H1 (cell line): Measurements from ENCODE around the gene KRTAP4-2. TPM values are rescaled to one million over a fixed set of nuclear protein-coding genes. Genes with fewer than 3 reads are reported as not detected.

ENCODE experiments used
- ATF2 ChIP-seq: IDR thresholded peaks from 2 replicates; pipeline ENCODE4 v1.6.1; 2012; ENCODE audit warnings: low read length, inconsistent platforms
- BCL11A ChIP-seq, 2 experiments: IDR thresholded peaks; one replicate each; pipeline ENCODE4 v1.6.1; 2011; ENCODE audit warnings: low read depth in 2 of 2, low read length in 2 of 2, mild to moderate bottlenecking in 2 of 2
- CBX5 ChIP-seq: fragments of 300-800, 300-1000 bp; sonication (generic); IDR thresholded peaks from 2 replicates; pipeline ENCODE4 v1.7.1; 2016; ENCODE audit warnings: antibody characterized with exemption, low read length, low read depth
- CTCF ChIP-seq, 3 experiments: IDR thresholded peaks; 1 replicate in 2 of 3; 2 replicates in 1 of 3; pipeline versions ENCODE4 v1.5.1 to v1.6.1; 2011; ENCODE audit warnings: low read length in 3 of 3, mild to moderate bottlenecking in 3 of 3, inconsistent platforms in 2 of 3, low read depth in 1 of 3, moderate library complexity in 1 of 3; ENCODE audit not compliant: insufficient read depth in 1 of 3; ENCODE audit errors: control extremely low read depth in 1 of 3
- EGR1 ChIP-seq: IDR thresholded peaks from 2 replicates; pipeline ENCODE4 v1.6.1; 2011; ENCODE audit warnings: low read depth, low read length, borderline replicate concordance
- EZH2 ChIP-seq: fragments of 200-600 bp; sonication (generic); IDR thresholded peaks from 2 replicates; pipeline ENCODE4 v1.7.1; 2012; ENCODE audit warnings: low read depth, mild to moderate bottlenecking, moderate library complexity, low read length, inconsistent platforms; ENCODE audit not compliant: severe bottlenecking
- POLR2AphosphoS5 ChIP-seq: IDR thresholded peaks from 2 replicates; pipeline ENCODE4 v1.6.1; 2011; ENCODE audit warnings: low read depth, low read length
- POU5F1 ChIP-seq: IDR thresholded peaks from 2 replicates; pipeline ENCODE4 v1.6.1; 2011; ENCODE audit warnings: low read depth, mild to moderate bottlenecking, low read length, moderate library complexity
- polyA plus RNA-seq, 7 experiments: library from polyadenylated mRNA; depleted of rRNA in 3 of 7; stranded (reverse) in 5 of 7; unstranded in 2 of 7; fragments of >200 nt in 5 of 7; fragments of 200-250 nt in 2 of 7; gene quantifications; 1 replicate in 5 of 7; 2 replicates in 1 of 7; 4 replicates in 1 of 7; pipeline versions ENCODE4 v1.2.1 to v1.2.3, GENCODE V29; 2011 to 2013; ENCODE audit warnings: missing spikeins in 2 of 7, mixed read lengths in 2 of 7
- total RNA-seq: library from RNA; stranded (reverse); fragmentation: NEBNext Ultra II Directional; extraction: Animal tissue kit (Norgen Biotek cat#: 25700); gene quantifications from 2 replicates; pipeline ENCODE4 v1.2.1, GENCODE V29; 2021

The KRTAP4-2 gene
- total and polyA plus RNA-seq, 2 of the 8 experiments (the other 6 are each of a cell fraction or from before 2014, with no cell fraction given), result not detected

GRCh38 chr17:41147531-41148204 lies 30.4 kb downstream of the KRTAP4-2 start (continued):
- TF ChIP-seq ATF2 (no peak), CBX5 (no peak), POU5F1 (no peak), BCL11A (IDR thresholded peaks at IDR 0.05; ENCODE audit: low read depth in 2 of 2, low read length in 2 of 2) (no peak), EZH2 (no peak), CTCF (IDR thresholded peaks at IDR 0.05; ENCODE audit: control extremely low read depth in 1 of 3, insufficient read depth in 1 of 3, low read depth in 1 of 3, low read length in 3 of 3) (no peak), POLR2AphosphoS5 (no peak), EGR1 (no peak)
